Ovary (tissue), 9 donors: ENCODE results near the gene ARHGEF18. TPM values are rescaled to one million over a fixed set of nuclear protein-coding genes. Genes with fewer than 3 reads are reported as not detected.

Experiments used
- DNase-seq, 5 donors: peaks; one replicate each; pipeline ENCODE4 v3.0.0-alpha.2; 2019 to 2020
- H3K27ac ChIP-seq, 2 donors: fragments of 200-600 bp; one replicate each; pipeline versions ENCODE4 v1.5.1 to v1.8.0; 2019 to 2022
- H3K27me3 ChIP-seq: fragments of 200-600 bp; one replicate; pipeline ENCODE4 v1.8.0; 2022
- H3K36me3 ChIP-seq: fragments of 200-600 bp; sonication (generic); one replicate; pipeline ENCODE4 v1.5.1; 2019
- H3K4me1 ChIP-seq: one replicate; pipeline ENCODE4 v1.8.1; 2013; ENCODE audit warnings: mild to moderate bottlenecking, moderate library complexity; ENCODE audit not compliant: insufficient read depth
- H3K4me3 ChIP-seq: fragments of 200-600 bp; sonication (generic); one replicate; pipeline ENCODE4 v1.5.1; 2017
- H3K9me3 ChIP-seq, 2 donors: fragments of 200-600 bp in 1 of 2; sonication (generic) in 1 of 2; one replicate each; pipeline versions ENCODE4 v1.5.1 to v1.8.1; 2013 to 2019; ENCODE audit warnings: mild to moderate bottlenecking in 1 of 2, moderate library complexity in 1 of 2
- EP300 ChIP-seq: sonication (generic); formaldehyde crosslinking; IDR thresholded peaks from one replicate; pipeline ENCODE4 v1.6.1; 2017; ENCODE audit warnings: antibody characterized with exemption
- POLR2A ChIP-seq: fragments of 450-650 bp; IDR thresholded peaks from one replicate; pipeline ENCODE4 v1.6.1; 2017; ENCODE audit warnings: antibody characterized with exemption, mild to moderate bottlenecking, moderate library complexity
- WGBS, 3 donors: extraction: QIAGEN DNeasy Blood & Tissue Kit in 1 of 3; methylation state at CpG; one replicate each; pipeline versions ENCODE4 v1.1.5 to v1.1.7; 2013 to 2017; 5-methylcytosine and 5-hydroxymethylcytosine counted together
- intact Hi-C, 4 donors: fragments of 100-400 bp; cut with DNase I; formaldehyde crosslinking; loops; one replicate each; pipeline versions ENCODE4 v1.11.0 to v1.15.1; 2022 to 2023
- polyA plus RNA-seq, 2 donors: library from polyadenylated mRNA; stranded (reverse); fragments of 200-250 nt in 1 of 2; fragments of 350-450 nt in 1 of 2; fragmentation: Illumina TruSeq in 1 of 2; extraction: RNeasy Lipid Tissue Mini Kit (QIAGEN cat#74804) in 1 of 2; gene quantifications; one replicate each; pipeline ENCODE4 v1.2.3, GENCODE V29; 2013 to 2014
- total RNA-seq, 7 donors: library from RNA; depleted of rRNA in 2 of 7; stranded (reverse); fragments of >200 nt in 2 of 7; fragmentation: NEBNext Ultra II Directional in 3 of 7; extraction: Animal tissue kit (Norgen Biotek cat#: 25700) in 3 of 7; gene quantifications; one replicate each; pipeline versions ENCODE4 v1.1.0 to v1.2.4, GENCODE V29; 2016 to 2023
- TF ChIP-seq, protein P1 (sequence below), 3 donors: fragments of 450-650 bp in 2 of 3; fragments of 200-600 bp in 1 of 3; IDR thresholded peaks; one replicate each; pipeline versions ENCODE4 v1.5.1 to v1.8.0; 2016 to 2022; ENCODE audit warnings: antibody characterized with exemption in 3 of 3, mild to moderate bottlenecking in 1 of 3
- donor health status: DM: no; HTN: no; CAD: no; lungs with moderate emphysema.
- donor health status: DM: no; HTN: no; CAD: no.
- donor health status: Bipolar disorder and iron deficiency.
- donor health status: DM: yes; HTN: yes; CAD: no.
- donor health status: DM: no; HTN: no; CAD: no.
- donor health status: DM: yes; HTN: yes; CAD: no.

The ARHGEF18 gene
- total and polyA plus RNA-seq, 9 donors, result 2.5 to 31.6 (median 24.9) TPM

DNA sequence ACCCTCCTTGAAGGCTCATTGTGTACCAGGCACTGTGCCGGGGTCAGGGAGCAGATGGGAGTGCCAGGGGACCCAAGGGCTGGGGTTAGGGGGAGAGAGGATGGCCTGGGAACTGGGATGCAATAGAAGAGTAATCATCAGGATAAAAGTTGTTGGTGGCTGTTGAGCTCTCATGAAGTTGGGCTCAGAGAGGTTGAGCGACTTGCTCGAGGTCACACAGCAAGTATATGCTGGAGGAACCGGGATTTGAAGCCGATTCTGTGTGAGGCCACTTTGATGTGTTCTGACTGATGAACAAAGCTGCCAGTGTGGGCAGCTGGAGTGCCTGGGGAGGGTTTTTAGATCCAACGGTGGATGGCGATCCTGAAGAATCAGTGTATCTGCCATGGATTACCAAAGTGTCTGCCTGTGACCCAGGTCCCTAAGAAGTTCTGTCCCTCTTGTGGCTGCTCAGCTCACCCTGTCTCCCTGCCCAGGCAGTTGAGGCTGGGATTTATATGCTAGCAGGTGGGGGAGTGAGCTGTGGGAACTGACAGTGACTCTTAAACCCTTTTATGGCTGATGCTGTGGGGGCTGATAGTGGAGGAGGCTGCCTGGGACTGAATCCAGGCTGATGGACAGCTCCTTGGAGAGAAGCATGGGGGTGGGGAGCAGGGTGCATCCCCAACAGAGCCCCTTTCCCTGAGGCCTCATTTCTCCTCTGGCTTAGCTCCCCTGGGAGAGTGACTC is 8.3 kb downstream of the ARHGEF18 start:
- H3K27me3 ChIP-seq, result no peaks in the 10 kb centered on the region
- no peaks in the 10 kb centered on the region for H3K9me3 ChIP-seq
- H3K27ac ChIP-seq, result no peak overlapping the region
- TF ChIP-seq, protein P1, sequence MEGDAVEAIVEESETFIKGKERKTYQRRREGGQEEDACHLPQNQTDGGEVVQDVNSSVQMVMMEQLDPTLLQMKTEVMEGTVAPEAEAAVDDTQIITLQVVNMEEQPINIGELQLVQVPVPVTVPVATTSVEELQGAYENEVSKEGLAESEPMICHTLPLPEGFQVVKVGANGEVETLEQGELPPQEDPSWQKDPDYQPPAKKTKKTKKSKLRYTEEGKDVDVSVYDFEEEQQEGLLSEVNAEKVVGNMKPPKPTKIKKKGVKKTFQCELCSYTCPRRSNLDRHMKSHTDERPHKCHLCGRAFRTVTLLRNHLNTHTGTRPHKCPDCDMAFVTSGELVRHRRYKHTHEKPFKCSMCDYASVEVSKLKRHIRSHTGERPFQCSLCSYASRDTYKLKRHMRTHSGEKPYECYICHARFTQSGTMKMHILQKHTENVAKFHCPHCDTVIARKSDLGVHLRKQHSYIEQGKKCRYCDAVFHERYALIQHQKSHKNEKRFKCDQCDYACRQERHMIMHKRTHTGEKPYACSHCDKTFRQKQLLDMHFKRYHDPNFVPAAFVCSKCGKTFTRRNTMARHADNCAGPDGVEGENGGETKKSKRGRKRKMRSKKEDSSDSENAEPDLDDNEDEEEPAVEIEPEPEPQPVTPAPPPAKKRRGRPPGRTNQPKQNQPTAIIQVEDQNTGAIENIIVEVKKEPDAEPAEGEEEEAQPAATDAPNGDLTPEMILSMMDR (IDR thresholded peaks at IDR 0.05), result no peak
- TF ChIP-seq POLR2A (no peak), EP300 (no peak)
- no peak for DNase-seq
- no peaks in the 10 kb centered on the region for H3K36me3 ChIP-seq
- 80 to 87% (median 83%) methylated on average over 7 of the region's 7 CpGs for WGBS, 3 donors
- H3K4me3 ChIP-seq, result no peak overlapping the region
- intact Hi-C loops, result loop anchor here in 2 of 4 donors (5.0 to 10.0 kb wide), 3 partner anchors 188 to 320 kb away; partner anchors contain the start of gene MCEMP1 (in 2 of the 2)
- no peaks in the 10 kb centered on the region for H3K4me1 ChIP-seq

DNA sequence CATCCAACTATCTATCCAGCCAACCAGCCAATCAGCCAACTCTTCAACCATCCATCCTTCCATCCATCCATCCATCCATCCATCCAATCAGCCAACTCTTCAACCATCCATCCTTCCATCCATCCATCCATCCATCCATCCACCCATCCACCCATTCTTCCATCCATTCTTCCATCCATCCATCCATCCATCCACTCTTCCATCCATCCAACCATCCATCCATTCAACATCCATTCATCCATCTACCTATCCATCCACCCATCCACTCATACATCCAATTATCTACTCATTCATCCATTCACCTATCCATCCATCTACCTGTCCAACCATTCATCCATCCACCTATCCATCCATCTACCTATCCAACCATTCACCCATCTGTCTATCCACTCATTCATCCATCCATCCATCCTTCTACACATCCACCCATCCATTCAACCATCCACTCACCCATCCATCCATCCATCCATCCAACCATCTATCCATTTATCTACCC is 9.4 kb downstream of the ARHGEF18 start:
- TF ChIP-seq EP300, result no peak
- TF ChIP-seq, protein P1 (IDR thresholded peaks at IDR 0.05), result no peak
- TF ChIP-seq POLR2A, result no peak
- no peak overlapping the region for H3K4me3 ChIP-seq
- H3K27ac ChIP-seq, result no peak overlapping the region
- DNase-seq, result no peak
- no peaks in the 10 kb centered on the region for H3K36me3 ChIP-seq
- H3K9me3 ChIP-seq, result no peaks in the 10 kb centered on the region
- intact Hi-C loops, result loop anchor here in 2 of 4 donors (5.0 to 10.0 kb wide), 3 partner anchors 187 to 319 kb away; partner anchors contain the start of gene MCEMP1 (in 2 of the 2)
- H3K4me1 ChIP-seq, result no peaks in the 10 kb centered on the region
- no peaks in the 10 kb centered on the region for H3K27me3 ChIP-seq

- no peak overlapping the region for H3K4me3 ChIP-seq
- H3K27ac ChIP-seq, result no peak overlapping the region
- TF ChIP-seq POLR2A, result no peak
- TF ChIP-seq EP300, result no peak
- TF ChIP-seq, protein P1 (IDR thresholded peaks at IDR 0.05), result no peak
- WGBS, 3 donors, result 33 to 38% (median 37%) methylated on average over 8 of the region's 8 CpGs
- no peaks in the 10 kb centered on the region for H3K36me3 ChIP-seq
- H3K4me1 ChIP-seq, result no peaks in the 10 kb centered on the region
- intact Hi-C loops, result no loop called here
- DNase-seq, result no peak
- no peaks in the 10 kb centered on the region for H3K9me3 ChIP-seq
- H3K27me3 ChIP-seq, result no peaks in the 10 kb centered on the region
Measured at GRCh38 chr19:7360393-7360984, 11.8 kb downstream of the ARHGEF18 start.

GRCh38 chr19:7363225-7363624 is 14.5 kb downstream of the ARHGEF18 start:
- no peaks in the 10 kb centered on the region for H3K36me3 ChIP-seq
- intact Hi-C loops, result no loop called here
- no peak for DNase-seq
- no peak overlapping the region for H3K27ac ChIP-seq
- no peaks in the 10 kb centered on the region for H3K9me3 ChIP-seq
- 91 to 95% (median 92%) methylated on average over 2 of the region's 2 CpGs for WGBS, 3 donors
- no peaks in the 10 kb centered on the region for H3K4me1 ChIP-seq
- TF ChIP-seq, protein P1 (IDR thresholded peaks at IDR 0.05), result no peak
- TF ChIP-seq EP300 (no peak), POLR2A (no peak)
- no peaks in the 10 kb centered on the region for H3K27me3 ChIP-seq
- H3K4me3 ChIP-seq, result no peak overlapping the region
